GM21360 (cell line): ENCODE measurements around the gene ATP2C2.

ENCODE experiments used
- ATAC-seq: cut with Tn5 transposase; IDR thresholded peaks from one replicate; pipeline ENCODE4 v1.9.1; 2021; ENCODE audit warnings: mild to moderate bottlenecking, moderate library complexity; ENCODE audit not compliant: unreplicated experiment

ATP2C2 gene

GRCh38 chr16:84508502-84508901, 140.2 kb downstream of the ATP2C2 start:
- ATAC-seq = no peak

GRCh38 chr16:84509032-84509950, 141.0 kb downstream of the ATP2C2 start:
- ATAC-seq = no peak

GRCh38 chr16:84511180-84511800, 143.0 kb downstream of the ATP2C2 start:
- ATAC-seq = no peak

GRCh38 chr16:84511831-84512230, 143.5 kb downstream of the ATP2C2 start:
- no peak for ATAC-seq

- no peak for ATAC-seq
Measured at GRCh38 chr16:84513123-84513522, 144.8 kb downstream of the ATP2C2 start.

- ATAC-seq = no peak
Measured at GRCh38 chr16:84513666-84514065, 145.3 kb downstream of the ATP2C2 start.
